Sigmoid colon (tissue), 7 donors: ENCODE results near the gene PRDX1. TPM values are rescaled to one million over a fixed set of nuclear protein-coding genes. Genes with fewer than 3 reads are reported as not detected.
A peak's percentile ranks its signal among the peaks of the same experiment; 100 is the strongest.
"Not testable (repeated sequence)": the region's sequence is repeated elsewhere in the genome, so short reads cannot be mapped to it uniquely, and the experiment has no call there.

ENCODE experiments used
- DNase-seq: peaks from one replicate; pipeline ENCODE4 v3.0.0-alpha.2; 2019
- H3K27ac ChIP-seq, 4 donors: fragments of 200-600 bp; sonication (generic); one replicate each; pipeline ENCODE4 v1.5.1; 2016 to 2019; ENCODE audit warnings: mild to moderate bottlenecking in 1 of 4
- H3K27me3 ChIP-seq, 3 donors: fragments of 200-600 bp; sonication (generic); one replicate each; pipeline ENCODE4 v1.5.1; 2019; ENCODE audit warnings: mild to moderate bottlenecking in 1 of 3
- H3K36me3 ChIP-seq, 4 donors: fragments of 200-600 bp; sonication (generic); one replicate each; pipeline ENCODE4 v1.5.1; 2016 to 2019
- H3K4me1 ChIP-seq, 4 donors: fragments of 200-600 bp; sonication (generic); one replicate each; pipeline ENCODE4 v1.5.1; 2017 to 2019
- H3K4me3 ChIP-seq, 4 donors: fragments of 200-600 bp; sonication (generic); one replicate each; pipeline ENCODE4 v1.5.1; 2017 to 2019; ENCODE audit warnings: mild to moderate bottlenecking in 2 of 4, moderate library complexity in 1 of 4
- H3K9me3 ChIP-seq, 4 donors: fragments of 200-600 bp in 3 of 4; sonication (generic) in 3 of 4; one replicate each; pipeline versions ENCODE4 v1.5.1 to v1.6.1; 2013 to 2019
- CTCF ChIP-seq, 4 experiments: fragments of 450-650 bp in 3 of 4; fragments of 200-600 bp in 1 of 4; IDR thresholded peaks; one replicate each; pipeline ENCODE4 v1.5.1; 2016 to 2019; ENCODE audit warnings: antibody characterized with exemption in 4 of 4, mild to moderate bottlenecking in 3 of 4, moderate library complexity in 2 of 4
- EP300 ChIP-seq, 4 donors: sonication (generic); formaldehyde crosslinking; IDR thresholded peaks; one replicate each; pipeline ENCODE4 v1.6.1; 2017; ENCODE audit warnings: antibody characterized with exemption in 4 of 4
- POLR2A ChIP-seq, 2 donors: fragments of 450-650 bp; IDR thresholded peaks; one replicate each; pipeline ENCODE4 v1.6.1; 2016; ENCODE audit warnings: antibody characterized with exemption in 2 of 2, mild to moderate bottlenecking in 2 of 2, moderate library complexity in 2 of 2
- POLR2AphosphoS5 ChIP-seq, 4 donors: sonication (generic); formaldehyde crosslinking; IDR thresholded peaks; one replicate each; pipeline ENCODE4 v1.6.1; 2017; ENCODE audit warnings: antibody characterized with exemption in 4 of 4
- WGBS, 2 donors: extraction: QIAGEN DNeasy Blood & Tissue Kit; methylation state at CpG; one replicate each; pipeline ENCODE4 v1.1.7; 2013; 5-methylcytosine and 5-hydroxymethylcytosine counted together
- intact Hi-C: fragments of 100-400 bp; cut with DNase I; formaldehyde crosslinking; loops from one replicate; pipeline ENCODE4 v1.15.1; 2023
- polyA plus RNA-seq, 3 donors: library from polyadenylated mRNA; stranded (reverse); fragments of 200-250 nt; gene quantifications; one replicate each; pipeline ENCODE4 v1.2.3, GENCODE V29; 2013
- total RNA-seq, 4 donors: library from RNA; depleted of rRNA; stranded (reverse); fragments of >200 nt; gene quantifications; one replicate each; pipeline ENCODE4 v1.1.0, GENCODE V29; 2016
- donor health status: healthy with polysubstance abuse.
- donor health status: Bipolar disorder and iron deficiency.
- donor health status: healthy.

PRDX1 gene
- total and polyA plus RNA-seq, 7 donors = 169 to 661 (median 257) TPM

- DNase-seq = no peak
- TF ChIP-seq EP300 (IDR thresholded peaks at IDR 0.05) (no peak), POLR2A (IDR thresholded peaks at IDR 0.05) (no peak), POLR2AphosphoS5 (IDR thresholded peaks at IDR 0.05) (no peak), CTCF (IDR thresholded peaks at IDR 0.05) (no peak)
- intact Hi-C loops = no loop called here
- H3K27me3 ChIP-seq = no peaks in the 10 kb centered on the region
- H3K4me3 ChIP-seq = no peak overlapping the region
- WGBS, 2 donors = 38 to 77% methylated on average over 4 of the region's 4 CpGs
- peak overlapping the region in 1 of 4 donors; percentile 30 for H3K27ac ChIP-seq
- H3K4me1 ChIP-seq = peaks cover 0 to 32% (median 29%) of the 10 kb centered on the region in 4 donors
- H3K9me3 ChIP-seq = no peaks in the 10 kb centered on the region
- H3K36me3 ChIP-seq = peaks cover 28 to 65% (median 45%) of the 10 kb centered on the region in 4 donors
Observed at GRCh38 chr1:45516465-45516864, 5.2 kb downstream of the PRDX1 start.

DNA sequence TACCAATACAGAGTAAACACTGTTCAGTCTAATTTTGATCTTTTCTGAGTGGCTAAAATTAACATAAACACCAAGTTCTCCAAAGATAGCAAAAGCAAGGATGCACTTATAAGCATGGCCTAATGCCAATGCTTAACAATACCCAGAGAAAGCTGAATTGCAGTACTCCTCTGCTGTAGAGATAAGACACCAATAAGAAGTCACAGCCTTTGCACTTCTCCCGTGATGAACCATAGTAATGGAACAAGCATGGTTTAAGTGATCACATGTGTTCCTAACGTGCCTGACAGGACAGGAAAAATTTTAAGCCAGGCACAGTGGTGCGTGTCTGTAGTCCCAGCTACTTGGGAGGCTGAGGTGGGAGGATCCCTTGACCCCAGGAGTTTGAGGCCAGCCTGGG lies 5.6 kb downstream of the PRDX1 start:
- H3K4me3 ChIP-seq = no peak overlapping the region
- H3K27me3 ChIP-seq = no peaks in the 10 kb centered on the region
- no peak for DNase-seq
- peaks cover 28 to 70% (median 48%) of the 10 kb centered on the region in 4 donors for H3K36me3 ChIP-seq
- intact Hi-C loops = no loop called here
- no peaks in the 10 kb centered on the region for H3K9me3 ChIP-seq
- peaks cover 0 to 32% (median 29%) of the 10 kb centered on the region in 4 donors for H3K4me1 ChIP-seq
- peak overlapping the region in 2 of 4 donors; percentile 1 to 30 for H3K27ac ChIP-seq
- TF ChIP-seq POLR2AphosphoS5 (IDR thresholded peaks at IDR 0.05) (no peak), CTCF (IDR thresholded peaks at IDR 0.05) (no peak), EP300 (IDR thresholded peaks at IDR 0.05) (no peak), POLR2A (IDR thresholded peaks at IDR 0.05) (no peak)
- WGBS, 2 donors = 23 to 64% methylated on average over 3 of the region's 3 CpGs

DNA sequence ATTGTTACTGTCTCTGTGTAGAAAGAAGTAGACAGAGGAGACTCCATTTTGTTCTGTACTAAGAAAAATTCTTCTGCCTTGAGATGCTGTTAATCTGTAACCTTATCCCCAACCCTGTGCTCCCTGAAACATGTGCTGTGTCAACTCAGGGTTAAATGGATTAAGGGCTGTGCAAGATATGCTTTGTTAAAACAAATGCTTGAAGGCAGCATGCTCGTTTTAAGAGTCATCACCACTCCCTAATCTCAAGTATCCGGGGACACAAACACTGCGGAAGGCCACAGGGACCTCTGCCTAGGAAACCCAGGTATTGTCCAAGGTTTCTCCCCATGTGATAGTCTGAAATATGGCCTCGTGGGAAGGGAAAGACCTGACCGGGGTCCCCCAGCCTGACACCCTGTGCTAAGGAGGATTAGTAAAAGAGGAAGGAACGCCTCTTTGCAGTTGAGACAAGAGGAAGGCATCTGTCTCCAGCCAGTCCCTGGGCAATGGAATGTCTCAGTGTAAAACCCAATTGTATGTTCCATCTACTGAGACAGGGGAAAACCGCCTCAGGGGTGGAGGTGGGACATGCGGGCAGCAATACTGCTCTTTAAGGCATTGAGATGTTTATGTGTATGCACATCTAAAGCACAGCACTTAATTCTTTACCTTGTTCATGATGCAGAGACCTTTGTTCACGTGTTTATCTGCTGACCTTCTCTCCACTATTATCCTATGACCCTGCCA lies 8.0 kb downstream of the PRDX1 start:
- intact Hi-C loops, DNase-seq, H3K9me3 ChIP-seq, H3K27me3 ChIP-seq, H3K4me3 ChIP-seq, H3K27ac ChIP-seq: not testable (repeated sequence)
- 79 to 84% methylated on average over 9 of the region's 9 CpGs for WGBS, 2 donors
- peaks cover 28 to 93% (median 67%) of the 10 kb centered on the region in 4 donors for H3K36me3 ChIP-seq
- peaks cover 0 to 21% (median 15%) of the 10 kb centered on the region in 4 donors for H3K4me1 ChIP-seq

DNA sequence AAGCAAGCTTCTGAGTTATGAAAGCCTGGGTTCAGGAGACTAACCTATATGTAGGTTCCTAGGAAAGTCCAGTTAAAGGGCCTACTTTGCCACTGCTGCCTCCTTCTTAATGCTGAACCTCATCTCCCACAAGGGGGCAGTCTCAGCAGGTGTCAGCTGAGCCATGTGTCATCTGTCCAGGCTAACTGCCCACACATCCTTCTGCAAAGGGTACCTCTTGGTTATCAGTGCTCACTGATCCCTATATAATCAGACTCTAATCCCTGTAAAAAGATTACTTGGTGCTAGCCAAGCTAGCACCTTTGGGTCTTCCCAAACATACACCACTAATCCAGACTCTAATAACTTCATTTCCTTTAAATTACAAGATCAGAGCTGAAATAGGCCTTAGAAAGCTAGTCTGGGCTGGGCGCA lies 9.0 kb downstream of the PRDX1 start:
- intact Hi-C loops = loop anchor here (1.0 kb wide), 1 partner anchor 58 kb away; no protein-coding TSS in a partner anchor

More for the DNA sequence above, 9.0 kb downstream of the PRDX1 start:
- Histone ChIP-seq H3K27ac (no peak overlapping the region), H3K4me3 (no peak overlapping the region), H3K27me3 (no peaks in the 10 kb centered on the region), H3K4me1 (peaks cover 0 to 24% (median 16%) of the 10 kb centered on the region in 4 donors), H3K9me3 (no peaks in the 10 kb centered on the region), H3K36me3 (peaks cover 28 to 92% (median 68%) of the 10 kb centered on the region in 4 donors)
- TF ChIP-seq CTCF (IDR thresholded peaks at IDR 0.05) (peak; percentile 6 to 66 (median 52)), EP300 (IDR thresholded peaks at IDR 0.05) (no peak)
- peak; percentile 67 for DNase-seq
- WGBS, 2 donors = 94 to 98% methylated on average over 1 of the region's 1 CpG
